ENCODE results near the gene EEFSEC. TPM values are rescaled to one million over a fixed set of nuclear protein-coding genes. Genes with fewer than 3 reads are reported as not detected.

Gene EEFSEC
- total RNA-seq, 6 donors from 2014 or later = 14.9 to 38.8 (median 17.9) TPM

- Histone ChIP-seq H3K36me3 (peaks cover 0 to 5% (median 1%) of the 10 kb centered on the region in 4 donors), H3K9me3 (no peaks in the 10 kb centered on the region), H3K4me3 (no peak overlapping the region), H3K4me1 (peaks cover 7 to 21% (median 11%) of the 10 kb centered on the region in 4 donors), H3K27me3 (no peaks in the 10 kb centered on the region), H3K27ac (no peak overlapping the region)
- TF ChIP-seq EP300 (IDR thresholded peaks at IDR 0.05) = no peak
- TF ChIP-seq POLR2A (IDR thresholded peaks at IDR 0.05) = no peak
- TF ChIP-seq POLR2AphosphoS5 (IDR thresholded peaks at IDR 0.05) = no peak
- TF ChIP-seq, protein P1, sequence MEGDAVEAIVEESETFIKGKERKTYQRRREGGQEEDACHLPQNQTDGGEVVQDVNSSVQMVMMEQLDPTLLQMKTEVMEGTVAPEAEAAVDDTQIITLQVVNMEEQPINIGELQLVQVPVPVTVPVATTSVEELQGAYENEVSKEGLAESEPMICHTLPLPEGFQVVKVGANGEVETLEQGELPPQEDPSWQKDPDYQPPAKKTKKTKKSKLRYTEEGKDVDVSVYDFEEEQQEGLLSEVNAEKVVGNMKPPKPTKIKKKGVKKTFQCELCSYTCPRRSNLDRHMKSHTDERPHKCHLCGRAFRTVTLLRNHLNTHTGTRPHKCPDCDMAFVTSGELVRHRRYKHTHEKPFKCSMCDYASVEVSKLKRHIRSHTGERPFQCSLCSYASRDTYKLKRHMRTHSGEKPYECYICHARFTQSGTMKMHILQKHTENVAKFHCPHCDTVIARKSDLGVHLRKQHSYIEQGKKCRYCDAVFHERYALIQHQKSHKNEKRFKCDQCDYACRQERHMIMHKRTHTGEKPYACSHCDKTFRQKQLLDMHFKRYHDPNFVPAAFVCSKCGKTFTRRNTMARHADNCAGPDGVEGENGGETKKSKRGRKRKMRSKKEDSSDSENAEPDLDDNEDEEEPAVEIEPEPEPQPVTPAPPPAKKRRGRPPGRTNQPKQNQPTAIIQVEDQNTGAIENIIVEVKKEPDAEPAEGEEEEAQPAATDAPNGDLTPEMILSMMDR (IDR thresholded peaks at IDR 0.05) = no peak
- no peak for ATAC-seq (ENCODE audit: low FRiP score in 2 of 2)
- DNase-seq = peak in 1 of 2 donors; percentile 40
- WGBS, 2 donors = 95 to 100% methylated on average over 5 to 7 of the region's 7 CpGs
Measured at GRCh38 chr3:128364808-128365360, 211.6 kb downstream of the EEFSEC start.

GRCh38 chr3:128366136-128366535, 212.9 kb downstream of the EEFSEC start:
- Histone ChIP-seq H3K27ac (no peak overlapping the region), H3K4me3 (no peak overlapping the region), H3K9me3 (no peaks in the 10 kb centered on the region), H3K27me3 (no peaks in the 10 kb centered on the region), H3K36me3 (peaks cover 0 to 5% (median 1%) of the 10 kb centered on the region in 4 donors), H3K4me1 (peaks cover 7 to 15% (median 13%) of the 10 kb centered on the region in 4 donors)
- 70% methylated on average over 2 of the region's 2 CpGs; no CpG with 5 or more reads in 1 of the 2 donors for WGBS, 2 donors
- ATAC-seq (ENCODE audit: low FRiP score in 2 of 2) = no peak
- DNase-seq = peak in 1 of 2 donors; percentile 16
- TF ChIP-seq EP300 (IDR thresholded peaks at IDR 0.05) (no peak), POLR2AphosphoS5 (IDR thresholded peaks at IDR 0.05) (no peak), POLR2A (IDR thresholded peaks at IDR 0.05) (no peak)
- TF ChIP-seq, protein P1 (IDR thresholded peaks at IDR 0.05) = no peak

GRCh38 chr3:128366652-128367051, 213.4 kb downstream of the EEFSEC start:
- Histone ChIP-seq H3K27me3 (no peaks in the 10 kb centered on the region), H3K27ac (no peak overlapping the region), H3K4me1 (peaks cover 7 to 15% (median 13%) of the 10 kb centered on the region in 4 donors), H3K4me3 (no peak overlapping the region), H3K36me3 (peaks cover 0 to 3% (median 1%) of the 10 kb centered on the region in 4 donors), H3K9me3 (no peaks in the 10 kb centered on the region)
- no peak for ATAC-seq (ENCODE audit: low FRiP score in 2 of 2)
- TF ChIP-seq POLR2AphosphoS5 (IDR thresholded peaks at IDR 0.05) (no peak), EP300 (IDR thresholded peaks at IDR 0.05) (no peak), POLR2A (IDR thresholded peaks at IDR 0.05) (no peak)
- TF ChIP-seq, protein P1 (IDR thresholded peaks at IDR 0.05) = no peak
- DNase-seq = no peak
- 69 to 75% methylated on average over 4 to 5 of the region's 5 CpGs for WGBS, 2 donors

- no peak for ATAC-seq (ENCODE audit: low FRiP score in 2 of 2)
- WGBS, 2 donors = 96 to 97% methylated on average over 4 to 5 of the region's 5 CpGs
Measured at GRCh38 chr3:128367221-128367620, 213.9 kb downstream of the EEFSEC start.

More at GRCh38 chr3:128367221-128367620, 213.9 kb downstream of the EEFSEC start:
- Histone ChIP-seq H3K4me1 (peaks cover 7 to 15% (median 13%) of the 10 kb centered on the region in 4 donors), H3K36me3 (peaks cover 0 to 3% (median 0%) of the 10 kb centered on the region in 4 donors), H3K9me3 (no peaks in the 10 kb centered on the region), H3K4me3 (no peak overlapping the region), H3K27me3 (no peaks in the 10 kb centered on the region), H3K27ac (no peak overlapping the region)
- DNase-seq = no peak
- no peak for TF ChIP-seq POLR2A (IDR thresholded peaks at IDR 0.05)
- TF ChIP-seq, protein P1 (IDR thresholded peaks at IDR 0.05) = no peak
- no peak for TF ChIP-seq POLR2AphosphoS5 (IDR thresholded peaks at IDR 0.05)
- no peak for TF ChIP-seq EP300 (IDR thresholded peaks at IDR 0.05)
